Activated naive CD4-positive, alpha-beta T cell treated with anti-CD3 and anti-CD28 coated beads for 36 hours (primary cell): ENCODE measurements around the gene SPON2. TPM values are rescaled to one million over a fixed set of nuclear protein-coding genes. Genes with fewer than 3 reads are reported as not detected.

Source experiments
- total RNA-seq, 2 experiments: library from RNA; stranded (reverse); gene quantifications; one replicate each; pipeline ENCODE4 v1.2.3, GENCODE V29; 2021

The SPON2 gene
- total RNA-seq, 2 experiments from 2014 or later: 4.8 to 5.5 TPM

Other genes starting within 250 kb of the SPON2 start
- gene GAK, start 240.3 kb downstream of the SPON2 start, total RNA-seq: 10 to 100 TPM; 87.6 to 96.8 TPM
- 10 to 100 TPM; 13.9 to 15.8 TPM for gene TMEM175, start 240.1 kb downstream of the SPON2 start, total RNA-seq
- gene DGKQ, start 199.0 kb downstream of the SPON2 start, total RNA-seq: 10 to 100 TPM; 10.8 to 11.1 TPM
- gene IDUA, start 185.5 kb downstream of the SPON2 start, total RNA-seq: 10 to 100 TPM in 1 of 2 experiments, 1 to 10 TPM in 1; 9.5 to 10.5 TPM
- gene SLC26A1, start 179.2 kb downstream of the SPON2 start, total RNA-seq: not detected
- 1 to 10 TPM; 7.6 to 8.0 TPM for gene FGFRL1, start 161.0 kb downstream of the SPON2 start, total RNA-seq
- gene RNF212, start 59.0 kb downstream of the SPON2 start, total RNA-seq: 1 to 10 TPM in 1 of 2 experiments, under 1 TPM in 1; 0.98 to 2.2 TPM
- 100 to 1,000 TPM; 136 to 140 TPM for gene CTBP1, start 76.5 kb upstream of the SPON2 start, total RNA-seq
- 10 to 100 TPM; 25.2 to 29.4 TPM for gene MAEA, start 117.3 kb upstream of the SPON2 start, total RNA-seq
- 10 to 100 TPM; 20.0 to 24.3 TPM for gene UVSSA, start 174.6 kb upstream of the SPON2 start, total RNA-seq
- not detected for gene NKX1-1, start 233.9 kb upstream of the SPON2 start, total RNA-seq